Measurements from ENCODE around the gene SPCS1. TPM values are rescaled to one million over a fixed set of nuclear protein-coding genes. Genes with fewer than 3 reads are reported as not detected.

The SPCS1 gene
- total RNA-seq, 1 donor from 2014 or later: 125 TPM

DNA sequence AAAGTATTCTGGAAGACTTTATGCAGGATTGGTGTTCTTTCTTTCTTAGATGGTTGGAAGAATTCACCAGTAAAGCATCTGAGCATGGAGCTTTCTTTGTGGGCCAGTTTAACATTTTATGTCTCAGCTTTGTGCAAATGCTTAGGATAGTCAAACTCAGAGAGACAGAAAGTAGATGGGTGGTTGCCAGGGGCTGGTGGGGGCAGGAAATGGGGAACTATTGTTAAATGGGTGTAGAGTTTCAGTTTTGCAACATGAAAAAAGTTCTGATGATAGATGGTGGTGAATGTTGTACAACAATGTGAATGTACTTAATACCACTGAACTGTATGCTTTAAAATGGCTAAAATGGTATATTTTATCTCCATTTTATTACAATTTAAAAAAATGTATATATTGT is 24.8 kb downstream of the SPCS1 start:
- DNase-seq (ENCODE audit: low spot score): no peak

DNA sequence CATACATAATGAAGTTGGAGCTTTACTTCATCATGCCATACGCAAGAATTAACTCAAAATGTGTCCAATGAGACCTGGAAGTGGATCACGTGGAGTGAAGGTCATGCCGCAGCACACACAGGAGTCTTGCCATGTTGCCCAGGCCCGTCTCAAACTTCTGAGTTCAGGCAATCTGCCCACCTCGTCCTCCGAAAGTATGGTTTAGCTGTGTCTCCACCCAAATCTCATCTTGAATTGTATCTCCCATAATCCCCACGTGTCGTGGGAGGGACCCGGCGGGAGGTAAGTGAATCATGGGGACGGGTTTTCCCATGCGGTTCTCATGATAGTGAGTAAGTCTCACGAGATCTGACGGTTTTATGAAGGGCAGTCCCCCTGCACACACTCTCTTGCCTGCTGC is 25.7 kb downstream of the SPCS1 start:
- DNase-seq (ENCODE audit: low spot score): no peak

DNA sequence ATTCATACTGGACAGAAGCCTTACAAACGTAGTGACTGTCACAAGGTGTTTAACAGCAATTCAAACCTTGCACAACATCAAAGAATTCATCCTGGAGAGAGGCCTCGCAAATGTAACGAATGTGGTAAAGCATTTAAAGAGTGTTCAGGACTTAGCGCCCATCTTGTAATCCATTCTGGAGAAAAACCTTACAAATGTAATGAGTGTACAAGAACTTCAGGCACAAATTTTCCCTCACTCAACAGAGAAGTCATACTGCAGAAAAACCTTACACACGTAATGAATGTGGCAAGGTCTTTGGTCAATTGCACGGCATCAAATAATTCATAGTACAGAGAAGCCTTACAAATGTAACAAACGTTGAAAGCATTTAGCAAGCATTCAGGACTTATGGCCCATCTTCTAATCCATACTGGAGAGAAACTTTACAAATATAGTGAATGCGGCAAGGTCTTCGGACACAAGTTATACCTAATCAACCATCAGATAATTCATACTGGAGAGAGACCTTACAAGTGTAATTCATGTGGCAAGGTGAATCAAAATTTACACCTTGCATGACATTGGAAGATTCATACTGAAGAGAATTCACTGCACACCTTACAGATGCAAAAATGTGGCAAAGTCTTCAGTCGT is 27.5 kb downstream of the SPCS1 start:
- no peak for DNase-seq (ENCODE audit: low spot score)

DNA sequence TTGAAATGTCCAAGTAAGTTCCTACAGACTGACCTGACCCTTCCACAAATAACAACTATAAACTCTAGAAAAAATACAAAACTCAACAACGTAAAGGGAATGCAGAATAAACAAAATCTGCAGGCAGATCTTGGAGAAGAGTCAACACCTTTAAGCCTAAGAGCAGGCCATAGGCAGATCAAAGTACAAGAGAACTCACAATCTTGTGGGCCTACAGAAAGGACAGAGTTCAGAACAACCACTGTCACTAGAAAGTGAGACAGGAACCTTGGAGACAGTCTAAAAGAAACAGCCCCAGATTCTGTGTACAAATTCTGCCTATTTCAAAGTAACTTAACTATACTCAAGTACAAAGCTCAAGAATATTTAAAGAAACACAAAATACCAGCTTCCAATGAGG is 33.8 kb downstream of the SPCS1 start:
- no peak for DNase-seq (ENCODE audit: low spot score)

DNA sequence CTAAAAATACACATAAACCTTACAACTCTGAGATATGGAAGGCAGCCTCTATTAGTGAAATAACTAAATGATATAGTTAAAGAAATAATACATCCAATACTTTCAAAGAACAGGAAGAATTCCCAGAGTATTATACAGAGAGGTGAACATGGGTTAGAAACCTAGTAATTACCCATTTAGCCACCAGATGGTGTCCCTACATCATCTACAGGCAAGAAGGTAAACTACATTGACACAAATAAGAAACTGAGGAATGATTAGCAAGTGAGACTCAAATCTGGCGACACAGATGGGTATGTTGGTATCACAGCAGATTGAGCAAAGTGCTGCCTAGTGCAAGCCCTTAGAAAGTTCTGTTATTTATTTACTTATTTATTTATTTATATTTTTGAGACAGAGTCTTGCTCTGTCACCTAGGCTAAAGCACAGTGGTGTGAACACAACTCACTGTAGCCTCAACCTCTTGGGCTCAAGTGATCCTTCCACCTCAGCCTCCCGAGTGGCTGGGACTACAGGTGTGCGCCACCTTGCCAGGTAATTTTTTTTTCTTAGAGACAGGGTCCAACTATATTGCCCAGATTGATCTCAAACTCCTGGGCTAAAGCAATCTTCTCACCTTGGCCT is 36.6 kb downstream of the SPCS1 start:
- DNase-seq (ENCODE audit: low spot score): no peak

DNA sequence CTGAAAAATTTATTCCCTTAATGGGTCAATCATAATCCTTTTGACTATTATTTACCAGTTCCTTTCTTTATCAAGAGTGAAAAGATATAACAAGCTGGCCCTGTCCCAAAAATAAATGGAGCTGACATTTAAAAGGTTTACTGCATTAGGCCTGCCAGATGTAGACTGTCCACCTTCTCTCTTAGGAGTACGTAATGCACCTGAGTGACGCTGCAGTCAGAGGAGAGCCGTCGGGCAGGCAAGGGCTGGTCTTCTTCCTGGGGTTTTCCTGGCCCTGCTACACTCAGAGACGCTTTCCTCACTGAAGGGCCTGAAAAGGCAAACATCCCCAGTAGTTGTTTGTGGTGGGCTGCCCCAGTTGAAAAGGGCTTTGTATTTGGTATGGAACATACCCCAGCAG is 37.2 kb downstream of the SPCS1 start:
- no peak for DNase-seq (ENCODE audit: low spot score)

DNA sequence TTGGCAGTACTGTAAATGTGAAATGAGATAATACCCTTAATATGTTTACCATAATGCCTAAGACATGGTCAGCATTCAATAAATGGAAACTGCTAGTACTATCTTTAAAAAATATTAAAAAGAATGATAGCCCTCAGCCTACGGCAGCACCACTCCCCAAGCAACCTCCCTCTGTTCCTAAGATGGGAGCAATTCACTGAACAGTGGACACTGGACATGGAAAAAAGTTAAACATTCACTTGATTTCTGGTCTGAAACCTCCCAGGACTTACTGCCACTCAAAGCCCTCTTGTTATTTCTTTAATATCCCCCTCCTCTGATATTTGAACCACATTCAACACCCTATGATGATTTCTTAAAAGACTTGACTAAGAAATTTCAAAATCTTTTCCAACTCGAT is 37.8 kb downstream of the SPCS1 start:
- DNase-seq (ENCODE audit: low spot score): no peak

DNA sequence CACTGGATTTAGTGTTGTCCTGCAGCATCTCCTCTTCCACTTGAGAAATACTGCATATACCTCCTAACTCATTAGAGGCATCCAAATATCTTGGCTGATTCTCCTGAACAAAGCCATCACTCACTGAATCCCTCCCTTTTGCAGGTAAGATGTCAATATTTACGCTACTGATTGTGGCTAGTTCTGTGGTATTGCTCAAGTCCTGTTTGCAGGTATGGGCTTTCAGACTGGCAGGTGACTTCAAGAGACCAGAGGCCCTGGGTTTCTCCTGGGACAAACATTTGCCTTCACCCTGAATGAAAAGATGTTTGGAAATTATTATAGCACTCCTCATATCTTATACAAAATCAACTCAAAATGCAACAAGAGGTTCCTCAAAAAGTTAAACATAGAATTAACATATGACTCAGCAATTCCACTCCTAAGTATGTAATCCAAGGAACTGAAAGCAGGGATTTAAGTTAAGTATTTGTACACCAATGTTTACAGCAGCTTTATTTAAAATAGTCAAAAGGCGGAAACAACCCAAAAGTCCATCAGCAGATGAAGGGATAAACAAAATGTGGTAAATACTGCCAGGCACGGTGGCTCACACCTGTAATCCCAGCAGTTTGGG is 46.2 kb downstream of the SPCS1 start:
- no peak for DNase-seq (ENCODE audit: low spot score)

DNA sequence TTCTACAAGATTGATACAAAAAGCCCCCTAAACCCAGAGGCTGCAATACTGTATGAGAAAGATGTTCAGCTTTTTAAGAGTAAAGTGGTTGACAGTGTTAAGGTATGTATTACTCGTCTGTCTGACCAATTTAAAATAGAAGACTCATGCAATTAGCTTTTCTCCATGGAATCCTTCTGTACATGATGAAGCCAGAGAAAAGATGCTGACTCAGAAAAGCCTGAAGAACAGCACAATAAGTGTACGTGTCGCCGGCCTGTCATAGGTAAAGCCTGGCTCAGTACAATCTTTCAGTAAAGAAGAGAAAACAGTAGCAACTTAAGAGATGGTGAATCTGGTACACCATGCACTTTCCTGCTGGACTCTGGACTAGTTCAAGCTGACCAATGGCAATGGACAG is 48.5 kb downstream of the SPCS1 start:
- no peak for DNase-seq (ENCODE audit: low spot score)

DNA sequence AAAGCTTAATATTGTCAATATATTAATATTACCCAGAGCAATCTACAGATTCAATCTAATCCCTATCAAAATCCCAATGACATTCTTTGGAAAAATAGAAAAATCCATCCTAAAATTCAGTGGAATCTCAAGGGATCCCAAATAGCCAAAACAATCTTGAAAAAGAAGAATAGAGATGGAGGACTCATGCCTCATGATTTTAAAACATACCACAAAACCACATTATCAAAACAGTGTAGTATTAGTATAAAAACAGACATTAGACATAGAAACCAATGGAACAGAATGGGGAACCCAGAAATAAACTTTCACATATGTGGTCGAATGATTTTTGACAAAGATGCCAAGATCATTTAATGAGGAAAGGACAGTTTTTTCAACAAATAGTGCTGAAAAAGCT is 50.2 kb downstream of the SPCS1 start:
- no peak for DNase-seq (ENCODE audit: low spot score)

Other genes starting within 250 kb of the SPCS1 start
- gene STAB1, start 210.8 kb upstream of the SPCS1 start, total RNA-seq: 191 TPM
- gene NT5DC2, start 172.2 kb upstream of the SPCS1 start, total RNA-seq: 54.9 TPM
- gene UQCC5, start 169.5 kb upstream of the SPCS1 start, total RNA-seq: 27.2 TPM
- gene PBRM1, start 20.2 kb upstream of the SPCS1 start, total RNA-seq: 82.3 TPM
- 174 TPM for gene GNL3, start 20.1 kb upstream of the SPCS1 start, total RNA-seq
- 52.3 TPM for gene GLT8D1, start 315 bp upstream of the SPCS1 start, total RNA-seq
- 36.3 TPM for gene NEK4, start 64.8 kb downstream of the SPCS1 start, total RNA-seq
- not detected for gene ITIH1, start 71.5 kb downstream of the SPCS1 start, total RNA-seq
- 4.6 TPM for gene ITIH3, start 88.7 kb downstream of the SPCS1 start, total RNA-seq
- 37.1 TPM for gene ITIH4, start 124.6 kb downstream of the SPCS1 start, total RNA-seq
- gene MUSTN1, start 128.9 kb downstream of the SPCS1 start, total RNA-seq: 15.9 TPM
- 35.7 TPM for gene STIMATE, start 191.4 kb downstream of the SPCS1 start, total RNA-seq

All from ureter (tissue), 1 donor.